GM12891 (cell line): Measurements from ENCODE around the gene ATRN.

ENCODE experiments used
- DNase-seq: peaks from one replicate; pipeline ENCODE4 v3.0.0; 2011; ENCODE audit warnings: low spot score; ENCODE audit not compliant: insufficient read length
- FAIRE-seq: peaks from 2 replicates; lab custom pipeline; 2011; peaks lifted over from hg19 to GRCh38; lab: Jason Lieb, UNC
- PAX5 ChIP-seq: IDR thresholded peaks from 2 replicates; pipeline ENCODE4 v1.6.1; 2011; ENCODE audit warnings: low read length, moderate library complexity, mild to moderate bottlenecking; ENCODE audit not compliant: insufficient read depth, severe bottlenecking
- POLR2A ChIP-seq: IDR thresholded peaks from 2 replicates; pipeline ENCODE4 v1.6.1; 2011; ENCODE audit warnings: low read depth, low read length, control low read depth
- POLR2AphosphoS5 ChIP-seq: IDR thresholded peaks from 2 replicates; pipeline ENCODE4 v1.6.1; 2011; ENCODE audit warnings: low read depth, low read length, control low read depth
- POU2F2 ChIP-seq: IDR thresholded peaks from 2 replicates; pipeline ENCODE4 v1.6.1; 2011; ENCODE audit warnings: low read depth, mild to moderate bottlenecking, control low read depth, low read length, moderate library complexity
- SPI1 ChIP-seq: IDR thresholded peaks from 2 replicates; pipeline ENCODE4 v1.6.1; 2011; ENCODE audit warnings: low read depth, low read length, control low read depth
- TAF1 ChIP-seq: IDR thresholded peaks from 2 replicates; pipeline ENCODE4 v1.6.1; 2011; ENCODE audit warnings: low read depth, low read length, control low read depth

Gene ATRN

GRCh38 chr20:3557237-3557785 is 86.5 kb downstream of the ATRN start:
- TF ChIP-seq PAX5 (no peak), POLR2AphosphoS5 (no peak), SPI1 (no peak)
- FAIRE-seq (no peak), DNase-seq (no peak)

- FAIRE-seq (no peak), DNase-seq (no peak)
- TF ChIP-seq TAF1: no peak
- TF ChIP-seq SPI1: no peak
- no peak for TF ChIP-seq PAX5
- TF ChIP-seq POLR2A: no peak
- TF ChIP-seq POU2F2: no peak
- TF ChIP-seq POLR2AphosphoS5: no peak
Measured at GRCh38 chr20:3559231-3559630, 88.4 kb downstream of the ATRN start.

GRCh38 chr20:3559637-3560036 is 88.8 kb downstream of the ATRN start:
- no peak for DNase-seq
- TF ChIP-seq SPI1 (peak; percentile 71), POLR2A (no peak)

GRCh38 chr20:3560162-3560561 is 89.3 kb downstream of the ATRN start:
- TF ChIP-seq SPI1: no peak
- TF ChIP-seq POLR2AphosphoS5: no peak
- TF ChIP-seq PAX5: no peak
- TF ChIP-seq POLR2A: no peak
- TF ChIP-seq TAF1: no peak
- TF ChIP-seq POU2F2: no peak
- FAIRE-seq (peak; percentile 5), DNase-seq (no peak)

More at GRCh38 chr20:3559637-3560036, 88.8 kb downstream of the ATRN start:
- no peak for FAIRE-seq

GRCh38 chr20:3560578-3560977 is 89.8 kb downstream of the ATRN start:
- FAIRE-seq (no peak), DNase-seq (no peak)
- no peak for TF ChIP-seq POU2F2

- no peak for TF ChIP-seq SPI1
- no peak for TF ChIP-seq POU2F2
- TF ChIP-seq TAF1: no peak
- TF ChIP-seq PAX5: no peak
- TF ChIP-seq POLR2AphosphoS5: no peak
- no peak for TF ChIP-seq POLR2A
Measured at GRCh38 chr20:3563133-3563532, 92.3 kb downstream of the ATRN start.

GRCh38 chr20:3563548-3564177 is 92.8 kb downstream of the ATRN start:
- DNase-seq: peak; percentile 9
- TF ChIP-seq SPI1: no peak
- no peak for TF ChIP-seq POU2F2
- TF ChIP-seq PAX5: no peak
- no peak for TF ChIP-seq TAF1
- no peak for TF ChIP-seq POLR2AphosphoS5
- FAIRE-seq: peak; percentile 80

More at GRCh38 chr20:3563133-3563532, 92.3 kb downstream of the ATRN start:
- DNase-seq: no peak
- no peak for FAIRE-seq

GRCh38 chr20:3565851-3566250 is 95.0 kb downstream of the ATRN start:
- DNase-seq: no peak
- no peak for FAIRE-seq
- TF ChIP-seq PAX5 (no peak), POLR2A (no peak), POU2F2 (no peak), SPI1 (no peak)

GRCh38 chr20:3572151-3572550 is 101.3 kb downstream of the ATRN start:
- no peak for DNase-seq
- TF ChIP-seq SPI1 (no peak), POLR2AphosphoS5 (no peak), POLR2A (no peak), POU2F2 (no peak), PAX5 (no peak), TAF1 (no peak)
- no peak for FAIRE-seq

GRCh38 chr20:3576363-3576762 is 105.5 kb downstream of the ATRN start:
- DNase-seq (no peak), FAIRE-seq (no peak)
- no peak for TF ChIP-seq TAF1
- no peak for TF ChIP-seq POU2F2
- TF ChIP-seq SPI1: no peak
- TF ChIP-seq PAX5: no peak
- TF ChIP-seq POLR2A: no peak
- no peak for TF ChIP-seq POLR2AphosphoS5

- TF ChIP-seq PAX5 (no peak), POLR2AphosphoS5 (no peak), POU2F2 (no peak), TAF1 (no peak), SPI1 (no peak), POLR2A (no peak)
- FAIRE-seq (no peak), DNase-seq (no peak)
Measured at GRCh38 chr20:3577366-3577765, 106.5 kb downstream of the ATRN start.
